ENCODE results near the gene EEA1. TPM values are rescaled to one million over a fixed set of nuclear protein-coding genes. Genes with fewer than 3 reads are reported as not detected.

EEA1 gene
- total RNA-seq, 1 experiment from 2014 or later = 68.9 TPM

DNA sequence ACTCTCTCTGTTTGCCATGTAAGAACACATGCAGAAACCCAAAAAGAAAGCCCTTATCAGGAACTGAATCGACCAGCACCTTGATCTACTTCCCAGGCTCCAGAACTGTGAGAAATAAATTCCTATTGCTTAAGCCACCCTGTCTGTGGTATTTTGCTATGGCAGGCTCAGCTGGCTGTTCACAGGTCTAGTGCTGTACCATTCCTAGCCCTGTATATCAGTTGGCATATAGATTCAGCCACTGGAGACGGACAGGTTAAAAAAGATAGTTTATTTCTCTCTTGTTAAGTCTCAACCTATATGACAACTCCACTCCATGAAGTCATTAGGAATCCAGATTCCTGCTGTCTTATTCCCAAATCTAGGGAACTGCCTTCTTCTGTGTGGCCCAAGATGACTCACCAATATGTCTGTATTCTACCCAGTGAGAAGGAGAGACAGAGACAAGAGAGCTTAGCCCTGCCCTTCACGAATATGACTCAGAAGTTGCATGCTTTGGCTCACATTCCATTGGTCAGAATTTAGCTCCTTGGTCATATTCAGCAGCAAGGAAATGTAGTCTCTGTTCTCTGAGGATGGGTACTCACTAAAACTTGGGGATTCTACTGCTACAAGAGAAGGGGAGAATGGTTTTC lies 169.3 kb downstream of the EEA1 start:
- no peak overlapping the region for H3K4me3 Mint-ChIP-seq (ENCODE audit: unreplicated experiment)

DNA sequence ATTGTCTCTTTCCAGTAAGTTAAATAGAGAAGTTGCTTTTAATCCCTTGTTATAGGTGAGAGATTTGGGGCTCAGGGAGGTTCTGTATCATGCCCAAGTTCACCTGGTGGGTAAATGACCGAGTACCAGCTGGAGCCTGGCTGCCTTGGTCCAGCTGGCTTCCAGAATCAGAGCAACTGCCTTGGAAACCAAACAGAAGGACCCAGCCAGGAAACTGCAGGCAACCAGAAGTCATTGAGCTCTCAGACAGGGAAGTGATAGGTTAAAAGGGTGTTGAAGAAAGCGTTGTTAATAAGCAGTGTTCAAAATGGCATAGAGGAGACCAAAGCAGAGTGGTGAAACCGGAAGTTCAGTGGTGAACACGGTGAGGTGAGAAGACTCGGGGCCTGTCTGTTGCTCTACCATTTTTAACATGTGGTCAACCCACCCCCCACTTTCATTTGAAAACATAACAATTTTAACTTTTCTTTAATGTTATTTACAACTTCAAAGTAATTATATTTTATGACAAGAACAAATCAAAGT lies 171.4 kb downstream of the EEA1 start:
- DNase-seq = no peak
- Mint-ChIP-seq H3K9me3 (ENCODE audit: unreplicated experiment) (no peaks in the 10 kb centered on the region), H3K4me1 (ENCODE audit: low read depth, unreplicated experiment) (no peaks in the 10 kb centered on the region), H3K27me3 (ENCODE audit: insufficient read depth, unreplicated experiment) (peaks cover 6% of the 10 kb centered on the region), H3K36me3 (ENCODE audit: insufficient read depth, unreplicated experiment) (peaks cover 11% of the 10 kb centered on the region), H3K4me3 (ENCODE audit: unreplicated experiment) (no peak overlapping the region), H3K27ac (ENCODE audit: unreplicated experiment) (no peak overlapping the region)
- intact Hi-C loops (cut with micrococcal nuclease; ENCODE audit: unreplicated experiment) = no loop called here
- no TSS peak for BruUV-seq (replicated peaks)
- no peaks in the 10 kb centered on the region for H3K9me3 ChIP-seq
- TF ChIP-seq, protein P1, sequence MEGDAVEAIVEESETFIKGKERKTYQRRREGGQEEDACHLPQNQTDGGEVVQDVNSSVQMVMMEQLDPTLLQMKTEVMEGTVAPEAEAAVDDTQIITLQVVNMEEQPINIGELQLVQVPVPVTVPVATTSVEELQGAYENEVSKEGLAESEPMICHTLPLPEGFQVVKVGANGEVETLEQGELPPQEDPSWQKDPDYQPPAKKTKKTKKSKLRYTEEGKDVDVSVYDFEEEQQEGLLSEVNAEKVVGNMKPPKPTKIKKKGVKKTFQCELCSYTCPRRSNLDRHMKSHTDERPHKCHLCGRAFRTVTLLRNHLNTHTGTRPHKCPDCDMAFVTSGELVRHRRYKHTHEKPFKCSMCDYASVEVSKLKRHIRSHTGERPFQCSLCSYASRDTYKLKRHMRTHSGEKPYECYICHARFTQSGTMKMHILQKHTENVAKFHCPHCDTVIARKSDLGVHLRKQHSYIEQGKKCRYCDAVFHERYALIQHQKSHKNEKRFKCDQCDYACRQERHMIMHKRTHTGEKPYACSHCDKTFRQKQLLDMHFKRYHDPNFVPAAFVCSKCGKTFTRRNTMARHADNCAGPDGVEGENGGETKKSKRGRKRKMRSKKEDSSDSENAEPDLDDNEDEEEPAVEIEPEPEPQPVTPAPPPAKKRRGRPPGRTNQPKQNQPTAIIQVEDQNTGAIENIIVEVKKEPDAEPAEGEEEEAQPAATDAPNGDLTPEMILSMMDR (IDR thresholded peaks at IDR 0.05; ENCODE audit: insufficient read depth in 1 of 2, low read depth in 1 of 2, low read length in 1 of 2, severe bottlenecking in 1 of 2, unreplicated experiment in 1 of 2) = no peak
- no peaks in the 10 kb centered on the region for H3K4me1 ChIP-seq
- ChIA-PET CTCF (no interaction called here), POLR2A (no interaction called here)
- no peaks in the 10 kb centered on the region for H3K27me3 ChIP-seq (replicated peaks; ENCODE audit: control insufficient read depth, insufficient read depth, low read length)
- H3K36me3 ChIP-seq (ENCODE audit: control insufficient read depth, insufficient read depth, low read length) = no peaks in the 10 kb centered on the region
- H3K4me3 ChIP-seq (ENCODE audit: low read depth, low read length) = no peak overlapping the region

More for the DNA sequence above, 169.3 kb downstream of the EEA1 start:
- Histone ChIP-seq H3K36me3 (ENCODE audit: control insufficient read depth, insufficient read depth, low read length) (no peaks in the 10 kb centered on the region), H3K9me3 (no peaks in the 10 kb centered on the region), H3K4me3 (ENCODE audit: low read depth, low read length) (no peak overlapping the region), H3K27me3 (replicated peaks; ENCODE audit: control insufficient read depth, insufficient read depth, low read length) (no peaks in the 10 kb centered on the region), H3K4me1 (no peaks in the 10 kb centered on the region)
- DNase-seq = no peak
- intact Hi-C loops (cut with micrococcal nuclease; ENCODE audit: unreplicated experiment) = no loop called here
- H3K27me3 Mint-ChIP-seq (ENCODE audit: insufficient read depth, unreplicated experiment) = peaks cover 3% of the 10 kb centered on the region
- H3K27ac Mint-ChIP-seq (ENCODE audit: unreplicated experiment) = no peak overlapping the region
- H3K4me1 Mint-ChIP-seq (ENCODE audit: low read depth, unreplicated experiment) = no peaks in the 10 kb centered on the region
- POLR2A ChIA-PET = no interaction called here
- CTCF ChIA-PET = no interaction called here
- BruUV-seq (replicated peaks) = no TSS peak
- H3K36me3 Mint-ChIP-seq (ENCODE audit: insufficient read depth, unreplicated experiment) = peaks cover 11% of the 10 kb centered on the region
- TF ChIP-seq, protein P1 (IDR thresholded peaks at IDR 0.05; ENCODE audit: insufficient read depth in 1 of 2, low read depth in 1 of 2, low read length in 1 of 2, severe bottlenecking in 1 of 2, unreplicated experiment in 1 of 2) = no peak
- H3K9me3 Mint-ChIP-seq (ENCODE audit: unreplicated experiment) = no peaks in the 10 kb centered on the region

DNA sequence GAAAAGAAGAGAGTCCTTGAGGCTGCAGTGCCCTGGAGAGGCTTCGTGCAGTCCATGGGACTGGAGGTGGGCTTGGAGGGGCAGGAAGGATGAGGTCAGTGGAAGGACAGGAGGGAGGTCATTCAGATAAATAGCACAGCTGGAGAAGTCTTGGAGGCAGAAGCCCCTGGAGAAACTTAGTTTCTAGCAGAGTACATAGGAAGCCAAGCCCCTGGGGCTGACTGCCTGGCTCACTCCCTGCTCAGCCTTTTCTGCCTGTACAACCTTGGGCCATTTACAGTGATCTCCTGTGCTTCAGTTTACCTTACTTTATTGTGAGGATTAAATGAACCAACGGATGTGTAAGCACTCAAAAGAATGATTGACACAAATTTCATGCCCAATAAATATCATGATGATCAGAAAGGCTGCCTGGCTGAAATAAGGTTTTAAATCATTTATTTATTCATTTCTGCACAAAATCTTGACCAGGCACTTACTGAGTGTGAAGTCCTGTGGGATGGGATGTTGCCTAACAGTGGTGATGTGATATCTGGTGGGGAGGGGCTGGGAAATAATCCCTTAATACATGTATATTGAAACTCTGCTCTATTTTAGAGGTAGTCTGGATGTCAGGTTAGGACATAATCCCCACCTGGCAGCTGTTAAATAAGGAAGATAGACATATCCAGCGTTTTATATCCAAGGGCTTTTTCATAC lies 172.0 kb downstream of the EEA1 start:
- Mint-ChIP-seq H3K27me3 (ENCODE audit: insufficient read depth, unreplicated experiment) (peaks cover 6% of the 10 kb centered on the region), H3K36me3 (ENCODE audit: insufficient read depth, unreplicated experiment) (peaks cover 7% of the 10 kb centered on the region), H3K9me3 (ENCODE audit: unreplicated experiment) (no peaks in the 10 kb centered on the region), H3K4me3 (ENCODE audit: unreplicated experiment) (no peak overlapping the region), H3K27ac (ENCODE audit: unreplicated experiment) (no peak overlapping the region), H3K4me1 (ENCODE audit: low read depth, unreplicated experiment) (no peaks in the 10 kb centered on the region)
- Histone ChIP-seq H3K9me3 (no peaks in the 10 kb centered on the region), H3K4me3 (ENCODE audit: low read depth, low read length) (no peak overlapping the region), H3K27me3 (replicated peaks; ENCODE audit: control insufficient read depth, insufficient read depth, low read length) (no peaks in the 10 kb centered on the region), H3K4me1 (no peaks in the 10 kb centered on the region), H3K36me3 (ENCODE audit: control insufficient read depth, insufficient read depth, low read length) (no peaks in the 10 kb centered on the region)
- POLR2A ChIA-PET = no interaction called here
- no peak for DNase-seq
- intact Hi-C loops (cut with micrococcal nuclease; ENCODE audit: unreplicated experiment) = no loop called here
- CTCF ChIA-PET = no interaction called here
- TF ChIP-seq, protein P1 (IDR thresholded peaks at IDR 0.05; ENCODE audit: insufficient read depth in 1 of 2, low read depth in 1 of 2, low read length in 1 of 2, severe bottlenecking in 1 of 2, unreplicated experiment in 1 of 2) = no peak
- BruUV-seq (replicated peaks) = no TSS peak
